B cell (primary cell): ENCODE measurements around the gene MSN.

Source experiments
- EZH2 ChIP-seq: IDR thresholded peaks from 2 replicates; pipeline ENCODE4 v1.6.1; 2012; ENCODE audit warnings: borderline replicate concordance, low read depth, mild to moderate bottlenecking, moderate library complexity, low read length; ENCODE audit not compliant: insufficient read depth, poor library complexity, severe bottlenecking
- TF ChIP-seq, protein P1 (sequence below): fragments of 200-600 bp; IDR thresholded peaks from one replicate; pipeline ENCODE4 v1.8.0; 2022; ENCODE audit warnings: antibody characterized with exemption, mild to moderate bottlenecking

DNA sequence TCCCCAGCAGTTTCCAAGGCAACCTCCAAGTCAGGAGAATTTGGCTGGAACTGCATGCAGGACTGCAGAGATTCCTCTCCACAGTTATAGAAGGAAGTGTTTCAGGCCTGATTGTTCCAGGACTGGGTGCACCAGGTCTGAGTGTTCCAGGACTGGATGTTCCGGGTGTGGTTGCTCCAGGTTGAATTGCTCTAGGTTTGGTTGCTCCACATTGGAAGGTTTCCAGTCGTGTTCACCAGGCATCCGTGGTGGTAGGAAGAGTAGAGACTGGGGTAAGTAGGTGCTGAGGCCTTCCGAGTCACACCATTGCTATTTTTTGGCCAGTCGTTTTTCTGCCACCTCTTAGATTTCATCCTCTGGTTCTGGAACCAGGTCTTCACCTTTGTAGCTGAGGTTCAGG is 105.4 kb downstream of the MSN start:
- TF ChIP-seq, protein P1, sequence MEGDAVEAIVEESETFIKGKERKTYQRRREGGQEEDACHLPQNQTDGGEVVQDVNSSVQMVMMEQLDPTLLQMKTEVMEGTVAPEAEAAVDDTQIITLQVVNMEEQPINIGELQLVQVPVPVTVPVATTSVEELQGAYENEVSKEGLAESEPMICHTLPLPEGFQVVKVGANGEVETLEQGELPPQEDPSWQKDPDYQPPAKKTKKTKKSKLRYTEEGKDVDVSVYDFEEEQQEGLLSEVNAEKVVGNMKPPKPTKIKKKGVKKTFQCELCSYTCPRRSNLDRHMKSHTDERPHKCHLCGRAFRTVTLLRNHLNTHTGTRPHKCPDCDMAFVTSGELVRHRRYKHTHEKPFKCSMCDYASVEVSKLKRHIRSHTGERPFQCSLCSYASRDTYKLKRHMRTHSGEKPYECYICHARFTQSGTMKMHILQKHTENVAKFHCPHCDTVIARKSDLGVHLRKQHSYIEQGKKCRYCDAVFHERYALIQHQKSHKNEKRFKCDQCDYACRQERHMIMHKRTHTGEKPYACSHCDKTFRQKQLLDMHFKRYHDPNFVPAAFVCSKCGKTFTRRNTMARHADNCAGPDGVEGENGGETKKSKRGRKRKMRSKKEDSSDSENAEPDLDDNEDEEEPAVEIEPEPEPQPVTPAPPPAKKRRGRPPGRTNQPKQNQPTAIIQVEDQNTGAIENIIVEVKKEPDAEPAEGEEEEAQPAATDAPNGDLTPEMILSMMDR: no peak
- TF ChIP-seq EZH2: no peak
